OCI-M2 (cell line): ENCODE data around the gene MGRN1.

Experiments used
- DNase-seq: peaks from one replicate; lab custom pipeline; 2025; ENCODE audit not compliant: unreplicated experiment; lab: John Stamatoyannopoulos, UW

Gene MGRN1

GRCh38 chr16:4673387-4674046, 48.9 kb downstream of the MGRN1 start:
- no peak for DNase-seq

- no peak for DNase-seq
These were observed 50.4 kb downstream of the MGRN1 start for GRCh38 chr16:4674926-4675530.

GRCh38 chr16:4675864-4676786, 51.5 kb downstream of the MGRN1 start:
- DNase-seq: no peak

- DNase-seq: no peak
These were observed 52.2 kb downstream of the MGRN1 start for GRCh38 chr16:4676831-4677230.

- DNase-seq: no peak
These were observed 52.8 kb downstream of the MGRN1 start for GRCh38 chr16:4677390-4677789.

GRCh38 chr16:4677994-4678393, 53.4 kb downstream of the MGRN1 start:
- DNase-seq: no peak

- DNase-seq: no peak
These were observed 54.0 kb downstream of the MGRN1 start for GRCh38 chr16:4678596-4678995.

GRCh38 chr16:4679156-4679849, 54.7 kb downstream of the MGRN1 start:
- no peak for DNase-seq

GRCh38 chr16:4679850-4680636, 55.4 kb downstream of the MGRN1 start:
- DNase-seq: no peak

GRCh38 chr16:4680673-4681470, 56.2 kb downstream of the MGRN1 start:
- no peak for DNase-seq

- no peak for DNase-seq
These were observed 57.0 kb downstream of the MGRN1 start for GRCh38 chr16:4681471-4682083.

GRCh38 chr16:4682084-4682591, 57.5 kb downstream of the MGRN1 start:
- no peak for DNase-seq

GRCh38 chr16:4682616-4683254, 58.1 kb downstream of the MGRN1 start:
- DNase-seq: no peak

GRCh38 chr16:4683255-4684057, 58.8 kb downstream of the MGRN1 start:
- DNase-seq: no peak

- DNase-seq: no peak
These were observed 59.6 kb downstream of the MGRN1 start for GRCh38 chr16:4684058-4684715.

GRCh38 chr16:4684763-4685162, 60.1 kb downstream of the MGRN1 start:
- no peak for DNase-seq

GRCh38 chr16:4685292-4685691, 60.7 kb downstream of the MGRN1 start:
- DNase-seq: no peak
